Adrenal gland (tissue), 5 donors: ENCODE measurements around the gene PARD6G.

Source experiments
- POLR2A ChIP-seq, 2 donors: fragments of 450-650 bp; IDR thresholded peaks; one replicate each; pipeline ENCODE4 v1.6.1; 2017; ENCODE audit warnings: antibody characterized with exemption in 2 of 2, mild to moderate bottlenecking in 2 of 2, moderate library complexity in 1 of 2
- TF ChIP-seq, protein P1 (sequence below), 6 experiments: fragments of 450-650 bp in 4 of 6; fragments of 200-600 bp in 2 of 6; sonication (generic) in 1 of 6; IDR thresholded peaks; 1 replicate in 5 of 6; 2 replicates in 1 of 6; pipeline versions ENCODE4 v1.5.1 to v1.8.0; 2016 to 2021; ENCODE audit warnings: antibody characterized with exemption in 6 of 6, mild to moderate bottlenecking in 2 of 6, moderate library complexity in 1 of 6
- donor health status: DM: no; HTN: no; CAD: no.

DNA sequence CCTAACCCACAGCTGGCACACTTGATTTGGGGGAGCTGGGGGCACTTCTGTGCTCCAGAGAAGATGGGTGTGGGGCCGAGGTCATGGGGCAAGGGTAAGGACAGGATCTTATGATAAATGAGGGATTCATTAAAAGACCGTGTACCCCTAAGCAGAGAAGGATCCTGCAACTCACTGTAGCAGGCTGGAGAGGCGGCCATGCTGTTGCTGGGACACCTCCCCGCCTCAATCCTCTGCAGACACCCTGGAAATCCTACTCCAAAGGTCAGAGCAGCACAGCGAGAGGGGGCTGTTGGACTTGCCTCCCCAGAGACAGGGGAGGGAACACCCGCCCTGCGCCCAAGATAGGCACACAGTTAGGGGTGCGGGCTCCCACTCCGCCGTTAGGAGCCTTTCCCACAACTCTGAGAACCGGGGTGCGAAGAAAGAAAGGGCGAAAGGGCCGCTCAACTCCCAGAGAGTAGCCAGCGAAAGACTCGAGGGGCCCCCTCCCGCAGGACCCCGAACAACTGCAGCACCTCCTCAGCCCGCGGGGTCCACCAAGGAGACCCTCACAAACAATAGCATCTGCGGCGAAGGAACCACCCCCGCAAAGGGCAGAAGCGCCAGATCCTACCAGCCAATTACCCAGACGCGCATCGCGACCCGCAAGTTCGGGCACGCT lies 1.4 kb downstream of the PARD6G start:
- TF ChIP-seq, protein P1, sequence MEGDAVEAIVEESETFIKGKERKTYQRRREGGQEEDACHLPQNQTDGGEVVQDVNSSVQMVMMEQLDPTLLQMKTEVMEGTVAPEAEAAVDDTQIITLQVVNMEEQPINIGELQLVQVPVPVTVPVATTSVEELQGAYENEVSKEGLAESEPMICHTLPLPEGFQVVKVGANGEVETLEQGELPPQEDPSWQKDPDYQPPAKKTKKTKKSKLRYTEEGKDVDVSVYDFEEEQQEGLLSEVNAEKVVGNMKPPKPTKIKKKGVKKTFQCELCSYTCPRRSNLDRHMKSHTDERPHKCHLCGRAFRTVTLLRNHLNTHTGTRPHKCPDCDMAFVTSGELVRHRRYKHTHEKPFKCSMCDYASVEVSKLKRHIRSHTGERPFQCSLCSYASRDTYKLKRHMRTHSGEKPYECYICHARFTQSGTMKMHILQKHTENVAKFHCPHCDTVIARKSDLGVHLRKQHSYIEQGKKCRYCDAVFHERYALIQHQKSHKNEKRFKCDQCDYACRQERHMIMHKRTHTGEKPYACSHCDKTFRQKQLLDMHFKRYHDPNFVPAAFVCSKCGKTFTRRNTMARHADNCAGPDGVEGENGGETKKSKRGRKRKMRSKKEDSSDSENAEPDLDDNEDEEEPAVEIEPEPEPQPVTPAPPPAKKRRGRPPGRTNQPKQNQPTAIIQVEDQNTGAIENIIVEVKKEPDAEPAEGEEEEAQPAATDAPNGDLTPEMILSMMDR (IDR thresholded peaks at IDR 0.05): no peak
- no peak for TF ChIP-seq POLR2A (IDR thresholded peaks at IDR 0.05)
